Activated naive CD8-positive, alpha-beta T cell (primary cell): ENCODE measurements around the gene YBX1.

Experiments used
- H3K27ac Mint-ChIP-seq: one replicate; pipeline ENCODE4 v1.8.0; 2021; ENCODE audit warnings: mixed read lengths
- H3K27me3 Mint-ChIP-seq: one replicate; pipeline ENCODE4 v1.8.0; 2021; ENCODE audit warnings: mixed read lengths
- H3K36me3 Mint-ChIP-seq: one replicate; pipeline ENCODE4 v1.8.0; 2021; ENCODE audit warnings: mixed read lengths
- H3K4me1 Mint-ChIP-seq: one replicate; pipeline ENCODE4 v1.8.0; 2021; ENCODE audit warnings: low read depth, mixed read lengths
- H3K4me3 Mint-ChIP-seq: one replicate; pipeline ENCODE4 v1.8.0; 2021; ENCODE audit warnings: mild to moderate bottlenecking, mixed read lengths
- H3K9me3 Mint-ChIP-seq: one replicate; pipeline ENCODE4 v1.8.0; 2021; ENCODE audit warnings: low read depth, mixed read lengths

Gene YBX1

GRCh38 chr1:42681741-42682483 lies at the start of gene YBX1:
Gene YBX1, plus strand, starts transcription at chr1:42682418. Its CDS starts 148 bp downstream, at chr1:42682566.
- Mint-ChIP-seq H3K9me3 (no peaks in the 10 kb centered on the region), H3K27me3 (no peaks in the 10 kb centered on the region), H3K36me3 (peaks cover 22% of the 10 kb centered on the region), H3K4me3 (peak within 1 kb of the TSS; percentile 99), H3K27ac (peak within 1 kb of the TSS; percentile 99), H3K4me1 (peaks cover 52% of the 10 kb centered on the region)

GRCh38 chr1:42639116-42639515 lies 43.1 kb upstream of the YBX1 start:
- Mint-ChIP-seq H3K4me3 (no peak overlapping the region), H3K9me3 (no peaks in the 10 kb centered on the region), H3K4me1 (no peaks in the 10 kb centered on the region), H3K27ac (no peak overlapping the region), H3K36me3 (no peaks in the 10 kb centered on the region), H3K27me3 (no peaks in the 10 kb centered on the region)

- Mint-ChIP-seq H3K4me3 (no peak overlapping the region), H3K4me1 (no peaks in the 10 kb centered on the region), H3K36me3 (peaks cover 15% of the 10 kb centered on the region), H3K27me3 (no peaks in the 10 kb centered on the region), H3K9me3 (peaks cover 12% of the 10 kb centered on the region), H3K27ac (no peak overlapping the region)
Observed at GRCh38 chr1:42646056-42646455, 36.2 kb upstream of the YBX1 start.

- H3K4me1 Mint-ChIP-seq, result peaks cover 44% of the 10 kb centered on the region
- H3K4me3 Mint-ChIP-seq, result peak overlapping the region; percentile 99
- no peaks in the 10 kb centered on the region for H3K9me3 Mint-ChIP-seq
- H3K27me3 Mint-ChIP-seq, result no peaks in the 10 kb centered on the region
- peaks cover 12% of the 10 kb centered on the region for H3K36me3 Mint-ChIP-seq
- peak overlapping the region; percentile 95 for H3K27ac Mint-ChIP-seq
Observed at GRCh38 chr1:42657201-42657600, 25.0 kb upstream of the YBX1 start.

- H3K27me3 Mint-ChIP-seq, result no peaks in the 10 kb centered on the region
- H3K27ac Mint-ChIP-seq, result peak within 1 kb of the TSS; percentile 95
- no peaks in the 10 kb centered on the region for H3K9me3 Mint-ChIP-seq
- peaks cover 44% of the 10 kb centered on the region for H3K4me1 Mint-ChIP-seq
- peak within 1 kb of the TSS; percentile 99 for H3K4me3 Mint-ChIP-seq
- peaks cover 12% of the 10 kb centered on the region for H3K36me3 Mint-ChIP-seq
Observed at GRCh38 chr1:42657981-42658876, 24.0 kb upstream of the YBX1 start, which contains the start of gene PPIH. Gene PPIH, plus strand, starts transcription at chr1:42658423. Its CDS starts 24 bp downstream, at chr1:42658447.

GRCh38 chr1:42658877-42659337 lies 23.3 kb upstream of the YBX1 start:
- Mint-ChIP-seq H3K4me3 (peak overlapping the region; percentile 99), H3K27ac (peak overlapping the region; percentile 95), H3K4me1 (peaks cover 44% of the 10 kb centered on the region), H3K9me3 (no peaks in the 10 kb centered on the region), H3K27me3 (no peaks in the 10 kb centered on the region), H3K36me3 (peaks cover 15% of the 10 kb centered on the region)

- Mint-ChIP-seq H3K9me3 (no peaks in the 10 kb centered on the region), H3K27ac (peak overlapping the region; percentile 75), H3K4me3 (peak overlapping the region; percentile 66), H3K4me1 (peaks cover 44% of the 10 kb centered on the region), H3K27me3 (no peaks in the 10 kb centered on the region), H3K36me3 (peaks cover 21% of the 10 kb centered on the region)
Observed at GRCh38 chr1:42660907-42661500, 21.2 kb upstream of the YBX1 start.

GRCh38 chr1:42669936-42670335 lies 12.3 kb upstream of the YBX1 start:
- peaks cover 16% of the 10 kb centered on the region for H3K36me3 Mint-ChIP-seq
- H3K27ac Mint-ChIP-seq, result no peak overlapping the region
- H3K27me3 Mint-ChIP-seq, result no peaks in the 10 kb centered on the region

GRCh38 chr1:42670425-42670824 lies 11.8 kb upstream of the YBX1 start:
- no peak overlapping the region for H3K27ac Mint-ChIP-seq
- H3K4me3 Mint-ChIP-seq, result no peak overlapping the region
- H3K4me1 Mint-ChIP-seq, result no peaks in the 10 kb centered on the region
- no peaks in the 10 kb centered on the region for H3K27me3 Mint-ChIP-seq
- H3K36me3 Mint-ChIP-seq, result peaks cover 19% of the 10 kb centered on the region
- H3K9me3 Mint-ChIP-seq, result no peaks in the 10 kb centered on the region

More at GRCh38 chr1:42669936-42670335, 12.3 kb upstream of the YBX1 start:
- Mint-ChIP-seq H3K9me3 (no peaks in the 10 kb centered on the region), H3K4me1 (no peaks in the 10 kb centered on the region), H3K4me3 (no peak overlapping the region)

- Mint-ChIP-seq H3K4me3 (no peak overlapping the region), H3K27me3 (no peaks in the 10 kb centered on the region), H3K4me1 (no peaks in the 10 kb centered on the region), H3K9me3 (no peaks in the 10 kb centered on the region), H3K27ac (no peak overlapping the region), H3K36me3 (peaks cover 11% of the 10 kb centered on the region)
Observed at GRCh38 chr1:42674214-42674613, 8.0 kb upstream of the YBX1 start.

GRCh38 chr1:42674682-42675081 lies 7.5 kb upstream of the YBX1 start:
- H3K27ac Mint-ChIP-seq, result peak overlapping the region; percentile 46
- H3K27me3 Mint-ChIP-seq, result no peaks in the 10 kb centered on the region
- no peaks in the 10 kb centered on the region for H3K4me1 Mint-ChIP-seq
- no peak overlapping the region for H3K4me3 Mint-ChIP-seq
- H3K9me3 Mint-ChIP-seq, result no peaks in the 10 kb centered on the region
- peaks cover 9% of the 10 kb centered on the region for H3K36me3 Mint-ChIP-seq

- Mint-ChIP-seq H3K36me3 (peaks cover 9% of the 10 kb centered on the region), H3K9me3 (no peaks in the 10 kb centered on the region), H3K4me3 (no peak overlapping the region), H3K4me1 (peaks cover 8% of the 10 kb centered on the region), H3K27ac (no peak overlapping the region), H3K27me3 (no peaks in the 10 kb centered on the region)
Observed at GRCh38 chr1:42675467-42675866, 6.8 kb upstream of the YBX1 start.

GRCh38 chr1:42676534-42677087 lies 5.6 kb upstream of the YBX1 start:
- Mint-ChIP-seq H3K36me3 (peaks cover 9% of the 10 kb centered on the region), H3K4me3 (no peak overlapping the region), H3K9me3 (no peaks in the 10 kb centered on the region), H3K4me1 (peaks cover 18% of the 10 kb centered on the region), H3K27me3 (no peaks in the 10 kb centered on the region), H3K27ac (no peak overlapping the region)

GRCh38 chr1:42679364-42679983 lies 2.7 kb upstream of the YBX1 start:
- H3K27ac Mint-ChIP-seq, result no peak overlapping the region
- H3K9me3 Mint-ChIP-seq, result no peaks in the 10 kb centered on the region
- H3K4me3 Mint-ChIP-seq, result no peak overlapping the region
- H3K27me3 Mint-ChIP-seq, result no peaks in the 10 kb centered on the region
- H3K36me3 Mint-ChIP-seq, result peaks cover 15% of the 10 kb centered on the region
- peaks cover 27% of the 10 kb centered on the region for H3K4me1 Mint-ChIP-seq
